Natural killer cell treated with Interleukin-12 subunit alpha and Interleukin-12 subunit beta and Interleukin-15 and Interleukin-18, amount 100 ng/mL, for 72 hours (primary cell): ENCODE measurements around the gene IFNL4. TPM values are rescaled to one million over a fixed set of nuclear protein-coding genes. Genes with fewer than 3 reads are reported as not detected.
"Not testable (repeated sequence)": the region's sequence is repeated elsewhere in the genome, so short reads cannot be mapped to it uniquely, and the experiment has no call there.

Experiments used
- ATAC-seq, 2 donors: fragments of 150-1000 bp; cut with Tn5 transposase in 1 of 2; sonication (Bioruptor Pico), chemical (Tn5 transposase) in 1 of 2; 2 replicates each; pipeline ENCODE4 v1.10.0; 2021
- DNase-seq: peaks from one replicate; pipeline ENCODE4 v3.0.0; 2022; ENCODE audit warnings: low spot score
- H3K27ac Mint-ChIP-seq, 2 donors: 1 replicate in 1 of 2; 2 replicates in 1 of 2; pipeline ENCODE4 v1.8.0; 2022; ENCODE audit warnings: mixed read lengths in 2 of 2, mild to moderate bottlenecking in 1 of 2, moderate library complexity in 1 of 2
- H3K27me3 Mint-ChIP-seq, 2 donors: 1 replicate in 1 of 2; 2 replicates in 1 of 2; pipeline ENCODE4 v1.8.0; 2022; ENCODE audit warnings: mixed read lengths in 2 of 2
- H3K36me3 Mint-ChIP-seq: one replicate; pipeline ENCODE4 v1.8.0; 2022; ENCODE audit warnings: mixed read lengths
- H3K4me1 Mint-ChIP-seq, 2 donors: 1 replicate in 1 of 2; 2 replicates in 1 of 2; pipeline ENCODE4 v1.8.0; 2022; ENCODE audit warnings: low read depth in 2 of 2, mixed read lengths in 2 of 2, mild to moderate bottlenecking in 1 of 2
- H3K4me3 Mint-ChIP-seq: one replicate; pipeline ENCODE4 v1.8.0; 2022; ENCODE audit warnings: mixed read lengths
- H3K9me3 Mint-ChIP-seq: 2 replicates; pipeline ENCODE4 v1.8.0; 2022; ENCODE audit warnings: mixed read lengths
- total RNA-seq, 2 donors: library from RNA; stranded (reverse); gene quantifications; one replicate each; pipeline ENCODE4 v1.2.3, GENCODE V29; 2022

Gene IFNL4
- total RNA-seq = not detected

GRCh38 chr19:39248806-39249205, at the start of gene IFNL4:
Gene IFNL4 (minus strand): TSS chr19:39248856.
- Mint-ChIP-seq H3K27ac (no peak within 1 kb of the TSS), H3K27me3 (peaks cover 3 to 8% of the 10 kb centered on the region in 2 donors), H3K36me3 (no peaks in the 10 kb centered on the region), H3K9me3 (no peaks in the 10 kb centered on the region), H3K4me3 (peak within 1 kb of the TSS; percentile 36), H3K4me1 (peaks cover 0 to 2% of the 10 kb centered on the region in 2 donors)
- DNase-seq = no peak
- no peak for ATAC-seq

GRCh38 chr19:39297931-39298634, 49.4 kb upstream of the IFNL4 start:
- Mint-ChIP-seq H3K36me3 (no peaks in the 10 kb centered on the region), H3K27ac (peak overlapping the region; percentile 78 to 83), H3K4me1 (peaks cover 44 to 50% of the 10 kb centered on the region in 2 donors), H3K9me3 (no peaks in the 10 kb centered on the region), H3K27me3 (no peaks in the 10 kb centered on the region), H3K4me3 (peak overlapping the region; percentile 88)
- ATAC-seq (peak; percentile 98 to 99), DNase-seq (peak; percentile 93)

GRCh38 chr19:39296906-39297305, 48.2 kb upstream of the IFNL4 start:
- DNase-seq (no peak), ATAC-seq (no peak)
- no peaks in the 10 kb centered on the region for H3K27me3 Mint-ChIP-seq
- no peaks in the 10 kb centered on the region for H3K36me3 Mint-ChIP-seq
- peak overlapping the region; percentile 47 for H3K4me3 Mint-ChIP-seq
- peaks cover 44 to 48% of the 10 kb centered on the region in 2 donors for H3K4me1 Mint-ChIP-seq
- H3K27ac Mint-ChIP-seq = no peak overlapping the region
- H3K9me3 Mint-ChIP-seq = no peaks in the 10 kb centered on the region

- DNase-seq = no peak
- Mint-ChIP-seq H3K4me3 (peak within 1 kb of the TSS; percentile 47), H3K27me3 (no peaks in the 10 kb centered on the region), H3K36me3 (no peaks in the 10 kb centered on the region), H3K4me1 (peaks cover 44 to 46% of the 10 kb centered on the region in 2 donors), H3K27ac (peak within 1 kb of the TSS in 1 of 2 donors; percentile 6), H3K9me3 (no peaks in the 10 kb centered on the region)
- no peak for ATAC-seq
Measured at GRCh38 chr19:39296055-39296645, 47.5 kb upstream of the IFNL4 start, which contains the start of gene IFNL1. Gene IFNL1 (plus strand): TSS chr19:39296407. CDS start chr19:39296422, 15 bp downstream.

GRCh38 chr19:39293394-39293793, 44.7 kb upstream of the IFNL4 start:
- Mint-ChIP-seq H3K27ac (no peak overlapping the region), H3K36me3 (no peaks in the 10 kb centered on the region), H3K27me3 (no peaks in the 10 kb centered on the region), H3K9me3 (no peaks in the 10 kb centered on the region), H3K4me1 (peaks cover 25 to 27% of the 10 kb centered on the region in 2 donors), H3K4me3 (no peak overlapping the region)
- no peak for DNase-seq
- ATAC-seq = no peak

GRCh38 chr19:39284032-39284431, 35.4 kb upstream of the IFNL4 start:
- ATAC-seq (no peak), DNase-seq (no peak)
- peaks cover 0 to 3% of the 10 kb centered on the region in 2 donors for H3K4me1 Mint-ChIP-seq
- peaks cover 5% of the 10 kb centered on the region for H3K36me3 Mint-ChIP-seq
- no peak overlapping the region for H3K27ac Mint-ChIP-seq
- no peaks in the 10 kb centered on the region for H3K27me3 Mint-ChIP-seq
- H3K4me3 Mint-ChIP-seq = no peak overlapping the region
- H3K9me3 Mint-ChIP-seq = no peaks in the 10 kb centered on the region

GRCh38 chr19:39282021-39282420, 33.4 kb upstream of the IFNL4 start:
- H3K27ac Mint-ChIP-seq = no peak overlapping the region
- H3K27me3 Mint-ChIP-seq = no peaks in the 10 kb centered on the region
- no peaks in the 10 kb centered on the region for H3K9me3 Mint-ChIP-seq
- peaks cover 5% of the 10 kb centered on the region for H3K36me3 Mint-ChIP-seq
- H3K4me1 Mint-ChIP-seq = peaks cover 0 to 3% of the 10 kb centered on the region in 2 donors
- no peak overlapping the region for H3K4me3 Mint-ChIP-seq
- no peak for DNase-seq
- no peak for ATAC-seq

GRCh38 chr19:39277598-39277997, 28.9 kb upstream of the IFNL4 start:
- H3K4me1 Mint-ChIP-seq = peaks cover 0 to 3% of the 10 kb centered on the region in 2 donors
- no peaks in the 10 kb centered on the region for H3K9me3 Mint-ChIP-seq
- no peak overlapping the region for H3K27ac Mint-ChIP-seq
- no peak overlapping the region for H3K4me3 Mint-ChIP-seq
- ATAC-seq (no peak), DNase-seq (no peak)
- no peaks in the 10 kb centered on the region for H3K27me3 Mint-ChIP-seq
- H3K36me3 Mint-ChIP-seq = no peaks in the 10 kb centered on the region

- Mint-ChIP-seq H3K9me3 (no peaks in the 10 kb centered on the region), H3K4me3 (no peak overlapping the region), H3K36me3 (no peaks in the 10 kb centered on the region), H3K27me3 (no peaks in the 10 kb centered on the region), H3K4me1 (no peaks in the 10 kb centered on the region), H3K27ac (no peak overlapping the region)
- ATAC-seq (no peak), DNase-seq (no peak)
Measured at GRCh38 chr19:39276740-39277139, 28.1 kb upstream of the IFNL4 start.

GRCh38 chr19:39275578-39275977, 26.9 kb upstream of the IFNL4 start:
- H3K27me3 Mint-ChIP-seq = peaks cover 0 to 4% of the 10 kb centered on the region in 2 donors
- H3K36me3 Mint-ChIP-seq = no peaks in the 10 kb centered on the region
- H3K4me3 Mint-ChIP-seq = no peak overlapping the region
- no peak for ATAC-seq
- no peak overlapping the region for H3K27ac Mint-ChIP-seq
- no peaks in the 10 kb centered on the region for H3K4me1 Mint-ChIP-seq
- no peak for DNase-seq
- H3K9me3 Mint-ChIP-seq = no peaks in the 10 kb centered on the region

GRCh38 chr19:39273859-39274258, 25.2 kb upstream of the IFNL4 start:
- not testable (repeated sequence) for H3K27ac Mint-ChIP-seq, H3K9me3 Mint-ChIP-seq, DNase-seq, ATAC-seq, H3K36me3 Mint-ChIP-seq, H3K4me1 Mint-ChIP-seq, H3K27me3 Mint-ChIP-seq, H3K4me3 Mint-ChIP-seq

GRCh38 chr19:39270036-39270871, 21.6 kb upstream of the IFNL4 start:
- H3K4me1 Mint-ChIP-seq = no peaks in the 10 kb centered on the region

GRCh38 chr19:39269369-39269768, 20.7 kb upstream of the IFNL4 start:
- not testable (repeated sequence) for H3K4me3 Mint-ChIP-seq, H3K27ac Mint-ChIP-seq, H3K27me3 Mint-ChIP-seq, H3K9me3 Mint-ChIP-seq, H3K4me1 Mint-ChIP-seq, ATAC-seq, H3K36me3 Mint-ChIP-seq, DNase-seq

More at GRCh38 chr19:39270036-39270871, 21.6 kb upstream of the IFNL4 start:
- Mint-ChIP-seq H3K9me3 (no peaks in the 10 kb centered on the region), H3K27me3 (peaks cover 0 to 7% of the 10 kb centered on the region in 2 donors), H3K27ac (no peak overlapping the region), H3K36me3 (no peaks in the 10 kb centered on the region), H3K4me3 (no peak overlapping the region)
- ATAC-seq (no peak), DNase-seq (no peak)
